Uterus (tissue), 2 donors: Measurements from ENCODE around the gene CLSTN2.

Experiments used
- POLR2A ChIP-seq, 2 donors: fragments of 450-650 bp; IDR thresholded peaks; one replicate each; pipeline ENCODE4 v1.6.1; 2016; ENCODE audit warnings: antibody characterized with exemption in 2 of 2, mild to moderate bottlenecking in 1 of 2, moderate library complexity in 1 of 2
- TF ChIP-seq, protein P1 (sequence below), 4 experiments: fragments of 200-600 bp in 2 of 4; fragments of 450-650 bp in 2 of 4; sonication (generic) in 2 of 4; IDR thresholded peaks; one replicate each; pipeline ENCODE4 v1.5.1; 2016 to 2019; ENCODE audit warnings: antibody characterized with exemption in 4 of 4, mild to moderate bottlenecking in 2 of 4, moderate library complexity in 1 of 4

DNA sequence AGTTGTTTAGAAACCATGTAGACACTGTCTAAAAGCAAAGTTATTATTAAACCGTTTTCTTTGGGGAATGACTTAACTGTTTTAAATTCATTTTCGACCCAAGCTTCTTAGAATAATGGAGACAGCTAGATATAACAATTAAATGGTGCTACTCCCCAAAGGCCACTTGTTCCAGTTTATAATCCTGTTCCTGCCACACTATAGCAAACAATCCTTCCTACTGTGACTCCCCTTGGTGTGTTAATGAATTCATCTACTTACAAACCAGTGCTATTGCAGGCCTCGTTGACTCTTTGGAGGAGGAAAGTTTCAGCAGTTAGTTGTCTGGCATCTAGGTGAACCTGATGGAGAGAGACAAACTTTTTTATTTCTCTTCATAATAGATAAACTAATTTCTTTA is 25.2 kb upstream of the CLSTN2 start:
- TF ChIP-seq, protein P1, sequence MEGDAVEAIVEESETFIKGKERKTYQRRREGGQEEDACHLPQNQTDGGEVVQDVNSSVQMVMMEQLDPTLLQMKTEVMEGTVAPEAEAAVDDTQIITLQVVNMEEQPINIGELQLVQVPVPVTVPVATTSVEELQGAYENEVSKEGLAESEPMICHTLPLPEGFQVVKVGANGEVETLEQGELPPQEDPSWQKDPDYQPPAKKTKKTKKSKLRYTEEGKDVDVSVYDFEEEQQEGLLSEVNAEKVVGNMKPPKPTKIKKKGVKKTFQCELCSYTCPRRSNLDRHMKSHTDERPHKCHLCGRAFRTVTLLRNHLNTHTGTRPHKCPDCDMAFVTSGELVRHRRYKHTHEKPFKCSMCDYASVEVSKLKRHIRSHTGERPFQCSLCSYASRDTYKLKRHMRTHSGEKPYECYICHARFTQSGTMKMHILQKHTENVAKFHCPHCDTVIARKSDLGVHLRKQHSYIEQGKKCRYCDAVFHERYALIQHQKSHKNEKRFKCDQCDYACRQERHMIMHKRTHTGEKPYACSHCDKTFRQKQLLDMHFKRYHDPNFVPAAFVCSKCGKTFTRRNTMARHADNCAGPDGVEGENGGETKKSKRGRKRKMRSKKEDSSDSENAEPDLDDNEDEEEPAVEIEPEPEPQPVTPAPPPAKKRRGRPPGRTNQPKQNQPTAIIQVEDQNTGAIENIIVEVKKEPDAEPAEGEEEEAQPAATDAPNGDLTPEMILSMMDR (IDR thresholded peaks at IDR 0.05), result no peak
- no peak for TF ChIP-seq POLR2A (IDR thresholded peaks at IDR 0.05)
